Cardiac muscle cell (in vitro differentiated cells and primary cell): ENCODE results near the gene INTS4. TPM values are rescaled to one million over a fixed set of nuclear protein-coding genes. Genes with fewer than 3 reads are reported as not detected.
A peak's percentile ranks its signal among the peaks of the same experiment; 100 is the strongest.
"Not testable (repeated sequence)": the region's sequence is repeated elsewhere in the genome, so short reads cannot be mapped to it uniquely, and the experiment has no call there.

Experiments
- DNase-seq, 2 donors: peaks; one replicate each; pipeline versions ENCODE4 v3.0.0 to v3.0.0-alpha.2; 2010 to 2017; ENCODE audit warnings: low read depth in 1 of 2, low spot score in 1 of 2
- H3K27ac ChIP-seq: fragments of 200-600 bp; sonication (generic); 2 replicates; pipeline ENCODE4 v1.5.1; 2016
- H3K27me3 ChIP-seq: fragments of 200-600 bp; sonication (generic); 2 replicates; pipeline ENCODE4 v1.6.0; 2016; ENCODE audit warnings: control low read depth
- H3K36me3 ChIP-seq: fragments of 200-600 bp; sonication (generic); 2 replicates; pipeline ENCODE4 v1.5.1; 2016; ENCODE audit warnings: control low read depth
- H3K4me1 ChIP-seq: fragments of 200-600 bp; sonication (generic); 2 replicates; pipeline ENCODE4 v1.8.1; 2017; ENCODE audit warnings: low read depth, mild to moderate bottlenecking, mixed run types
- H3K4me3 ChIP-seq: fragments of 200-600 bp; sonication (generic); 2 replicates; pipeline ENCODE4 v1.5.1; 2016; ENCODE audit warnings: mild to moderate bottlenecking
- H3K9me3 ChIP-seq: fragments of 200-600 bp; sonication (generic); 2 replicates; pipeline ENCODE4 v1.5.1; 2017; ENCODE audit warnings: low read depth, mild to moderate bottlenecking, control low read depth
- polyA plus RNA-seq: library from polyadenylated mRNA; unstranded; fragments of >200 nt; fragmentation: Nextera tagmentation; extraction: Ambion mirVana; gene quantifications from 2 replicates; pipeline ENCODE4 v1.2.1, GENCODE V29; 2016
- total RNA-seq: library from RNA; depleted of rRNA; stranded (reverse); fragments of >200 nt; gene quantifications from 2 replicates; pipeline ENCODE4 v1.2.3, GENCODE V29; 2016
- TF ChIP-seq, protein P1 (sequence below): IDR thresholded peaks from 2 replicates; pipeline ENCODE4 v1.5.1; 2012; ENCODE audit warnings: low read depth, mild to moderate bottlenecking, low read length

The INTS4 gene
- total and polyA plus RNA-seq, 2 experiments from 2014 or later: 29.4 to 30.5 TPM

DNA sequence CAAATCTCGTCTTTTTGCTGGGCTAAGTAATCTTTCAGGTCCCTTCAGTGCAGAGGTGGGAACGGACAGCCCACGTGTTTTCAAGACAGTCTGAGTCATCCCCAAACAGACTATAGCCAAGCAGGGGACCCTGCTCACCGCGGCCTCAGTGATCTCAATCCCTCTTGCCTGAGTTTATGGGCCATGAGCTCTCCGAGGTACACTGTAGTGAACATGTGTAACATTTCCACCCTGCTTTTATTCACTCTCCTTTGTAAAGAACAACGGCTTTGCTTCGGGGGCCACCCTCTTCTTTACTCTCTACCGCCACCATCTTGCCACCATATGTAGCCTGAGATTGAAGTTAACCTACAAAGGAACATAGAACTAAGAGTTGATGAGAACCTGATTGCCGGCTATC, 40.2 kb upstream of the INTS4 start:
- peaks cover 8% of the 10 kb centered on the region for H3K4me1 ChIP-seq
- TF ChIP-seq, protein P1, sequence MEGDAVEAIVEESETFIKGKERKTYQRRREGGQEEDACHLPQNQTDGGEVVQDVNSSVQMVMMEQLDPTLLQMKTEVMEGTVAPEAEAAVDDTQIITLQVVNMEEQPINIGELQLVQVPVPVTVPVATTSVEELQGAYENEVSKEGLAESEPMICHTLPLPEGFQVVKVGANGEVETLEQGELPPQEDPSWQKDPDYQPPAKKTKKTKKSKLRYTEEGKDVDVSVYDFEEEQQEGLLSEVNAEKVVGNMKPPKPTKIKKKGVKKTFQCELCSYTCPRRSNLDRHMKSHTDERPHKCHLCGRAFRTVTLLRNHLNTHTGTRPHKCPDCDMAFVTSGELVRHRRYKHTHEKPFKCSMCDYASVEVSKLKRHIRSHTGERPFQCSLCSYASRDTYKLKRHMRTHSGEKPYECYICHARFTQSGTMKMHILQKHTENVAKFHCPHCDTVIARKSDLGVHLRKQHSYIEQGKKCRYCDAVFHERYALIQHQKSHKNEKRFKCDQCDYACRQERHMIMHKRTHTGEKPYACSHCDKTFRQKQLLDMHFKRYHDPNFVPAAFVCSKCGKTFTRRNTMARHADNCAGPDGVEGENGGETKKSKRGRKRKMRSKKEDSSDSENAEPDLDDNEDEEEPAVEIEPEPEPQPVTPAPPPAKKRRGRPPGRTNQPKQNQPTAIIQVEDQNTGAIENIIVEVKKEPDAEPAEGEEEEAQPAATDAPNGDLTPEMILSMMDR: no peak
- H3K27me3 ChIP-seq: no peaks in the 10 kb centered on the region
- no peak overlapping the region for H3K27ac ChIP-seq
- H3K9me3 ChIP-seq: no peaks in the 10 kb centered on the region
- H3K4me3 ChIP-seq: no peak overlapping the region
- no peak for DNase-seq
- no peaks in the 10 kb centered on the region for H3K36me3 ChIP-seq

- H3K27me3 ChIP-seq: no peaks in the 10 kb centered on the region
- H3K9me3 ChIP-seq: no peaks in the 10 kb centered on the region
- DNase-seq: no peak
- no peaks in the 10 kb centered on the region for H3K36me3 ChIP-seq
- H3K27ac ChIP-seq: no peak overlapping the region
- H3K4me3 ChIP-seq: no peak overlapping the region
- H3K4me1 ChIP-seq: peaks cover 8% of the 10 kb centered on the region
- TF ChIP-seq, protein P1: no peak
Measured at GRCh38 chr11:78033040-78033439, 38.6 kb upstream of the INTS4 start.

DNA sequence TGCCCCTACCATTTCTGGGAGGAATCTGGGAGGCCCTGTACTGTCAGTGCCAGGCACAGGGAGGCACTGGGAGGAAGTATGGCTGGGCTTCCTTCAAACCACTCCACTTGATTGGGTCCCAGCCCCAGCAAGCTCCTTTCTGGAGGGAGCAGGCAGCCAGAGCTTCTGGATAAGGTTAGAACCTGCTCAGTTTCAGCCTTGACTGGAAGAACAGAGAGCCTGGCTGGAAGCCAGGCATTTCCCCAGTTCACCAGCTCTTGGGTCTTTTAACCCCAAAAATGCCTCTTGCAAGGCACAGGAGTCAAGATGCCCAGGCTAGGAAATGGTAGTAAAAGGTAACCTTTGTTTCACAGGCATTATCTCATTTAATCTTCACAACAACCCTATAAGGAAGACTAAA, 37.6 kb upstream of the INTS4 start:
- Histone ChIP-seq H3K4me1 (peaks cover 8% of the 10 kb centered on the region), H3K27me3 (no peaks in the 10 kb centered on the region), H3K4me3 (no peak overlapping the region), H3K27ac (peak overlapping the region; percentile 43), H3K36me3 (no peaks in the 10 kb centered on the region), H3K9me3 (no peaks in the 10 kb centered on the region)
- TF ChIP-seq, protein P1: no peak
- peak in 1 of 2 donors; percentile 63 for DNase-seq

DNA sequence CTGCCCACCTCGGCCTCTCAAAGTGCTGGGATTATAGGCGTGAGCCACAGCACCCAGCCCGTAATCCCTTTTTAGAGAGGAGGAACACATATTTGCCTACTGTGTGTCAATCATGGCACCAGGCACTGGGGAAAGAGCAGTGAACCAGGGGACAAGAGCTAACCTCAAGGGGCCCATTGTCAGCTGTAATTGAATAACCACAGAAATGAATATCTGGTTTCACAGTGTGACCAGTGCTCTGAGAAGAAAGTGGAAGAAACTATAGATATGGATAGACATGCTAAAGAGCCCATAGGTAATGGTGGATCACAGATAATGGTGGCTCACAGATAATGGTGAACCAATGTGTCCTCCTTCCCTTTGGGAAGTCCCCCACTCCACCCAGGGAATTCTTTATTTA, 37.2 kb upstream of the INTS4 start:
- peak overlapping the region; percentile 43 for H3K27ac ChIP-seq
- peaks cover 8% of the 10 kb centered on the region for H3K4me1 ChIP-seq
- TF ChIP-seq, protein P1: no peak
- DNase-seq: no peak
- no peaks in the 10 kb centered on the region for H3K36me3 ChIP-seq
- no peak overlapping the region for H3K4me3 ChIP-seq
- no peaks in the 10 kb centered on the region for H3K27me3 ChIP-seq
- H3K9me3 ChIP-seq: no peaks in the 10 kb centered on the region

DNA sequence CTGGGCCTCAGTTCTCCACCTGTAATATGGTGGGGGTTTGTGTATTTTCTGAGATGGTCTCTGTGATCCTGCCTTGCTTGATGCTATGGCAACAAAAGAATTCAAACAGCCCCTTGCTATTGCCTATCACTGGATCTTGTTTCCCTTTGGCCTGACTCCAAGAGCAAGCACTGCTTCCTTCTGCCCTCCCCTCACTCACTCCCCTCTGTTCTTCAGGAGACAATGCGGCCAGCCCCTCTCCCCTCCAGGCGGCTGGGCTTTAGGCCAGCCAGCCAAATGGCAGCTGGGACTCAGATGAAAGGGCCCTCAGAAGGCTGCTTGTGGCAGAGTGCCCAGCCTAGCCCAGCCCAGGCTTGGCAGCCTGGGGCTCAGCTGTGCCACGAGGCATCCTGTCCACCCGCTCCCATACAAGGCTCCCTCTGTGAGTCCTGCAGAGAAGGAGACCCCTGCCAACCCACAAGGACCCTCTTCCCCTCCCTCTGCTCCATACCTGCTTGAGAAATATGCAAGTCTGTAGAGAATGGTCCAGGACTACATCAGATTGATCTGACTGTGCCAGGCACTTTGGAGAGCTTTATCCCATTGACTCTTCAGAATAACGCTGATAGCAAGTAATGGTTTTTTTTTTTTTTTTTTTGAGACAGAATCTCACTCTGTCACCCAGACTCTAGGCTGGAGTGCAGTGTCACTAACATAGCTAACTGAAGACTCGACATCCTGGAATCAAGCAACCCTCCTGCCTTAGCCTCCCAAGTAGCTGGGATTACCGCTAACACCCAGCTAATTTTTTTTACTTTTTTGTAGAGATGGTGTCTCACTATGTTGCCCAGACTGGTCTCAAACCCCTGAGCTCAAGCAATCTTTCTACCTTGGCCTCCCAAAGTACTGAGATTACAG, 36.2 kb upstream of the INTS4 start:
- TF ChIP-seq, protein P1: no peak
- Histone ChIP-seq H3K36me3 (no peaks in the 10 kb centered on the region), H3K9me3 (no peaks in the 10 kb centered on the region), H3K27me3 (no peaks in the 10 kb centered on the region), H3K4me3 (no peak overlapping the region), H3K27ac (peak overlapping the region; percentile 21), H3K4me1 (peaks cover 8% of the 10 kb centered on the region)
- DNase-seq: peak; percentile 49 to 87

DNA sequence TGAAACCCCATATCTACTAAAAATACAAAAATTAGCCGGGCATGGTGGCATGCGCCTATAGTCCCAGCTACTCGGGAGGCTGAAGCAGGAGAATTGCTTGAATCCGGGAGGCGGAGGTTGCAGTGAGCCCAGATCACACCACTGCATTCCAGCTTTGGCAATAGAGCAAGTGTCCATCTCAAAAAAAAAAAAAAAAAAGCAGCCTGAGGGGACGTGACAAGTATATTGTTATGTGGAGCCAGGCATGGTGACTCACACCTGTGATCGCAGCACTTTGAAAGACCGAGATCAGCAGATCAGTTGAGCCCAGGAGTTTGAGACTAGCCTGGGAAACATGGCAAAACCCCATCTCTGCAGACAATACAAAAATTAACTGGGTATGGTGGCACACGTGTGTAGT, 34.0 kb upstream of the INTS4 start:
- DNase-seq, H3K27ac ChIP-seq, H3K27me3 ChIP-seq, H3K4me1 ChIP-seq, H3K9me3 ChIP-seq, H3K36me3 ChIP-seq, H3K4me3 ChIP-seq: not testable (repeated sequence)
